Activated CD8-positive, alpha-beta memory T cell treated with anti-CD3 and anti-CD28 coated beads, Interleukin-2, amount 50 U/mL, for 4 hours (primary cell): ENCODE results near the gene CCDC134.
A peak's percentile ranks its signal among the peaks of the same experiment; 100 is the strongest.
"Not testable (repeated sequence)": the region's sequence is repeated elsewhere in the genome, so short reads cannot be mapped to it uniquely, and the experiment has no call there.

ENCODE experiments used
- DNase-seq: peaks from one replicate; pipeline ENCODE4 v3.0.0-alpha.2; 2020

Gene CCDC134

DNA sequence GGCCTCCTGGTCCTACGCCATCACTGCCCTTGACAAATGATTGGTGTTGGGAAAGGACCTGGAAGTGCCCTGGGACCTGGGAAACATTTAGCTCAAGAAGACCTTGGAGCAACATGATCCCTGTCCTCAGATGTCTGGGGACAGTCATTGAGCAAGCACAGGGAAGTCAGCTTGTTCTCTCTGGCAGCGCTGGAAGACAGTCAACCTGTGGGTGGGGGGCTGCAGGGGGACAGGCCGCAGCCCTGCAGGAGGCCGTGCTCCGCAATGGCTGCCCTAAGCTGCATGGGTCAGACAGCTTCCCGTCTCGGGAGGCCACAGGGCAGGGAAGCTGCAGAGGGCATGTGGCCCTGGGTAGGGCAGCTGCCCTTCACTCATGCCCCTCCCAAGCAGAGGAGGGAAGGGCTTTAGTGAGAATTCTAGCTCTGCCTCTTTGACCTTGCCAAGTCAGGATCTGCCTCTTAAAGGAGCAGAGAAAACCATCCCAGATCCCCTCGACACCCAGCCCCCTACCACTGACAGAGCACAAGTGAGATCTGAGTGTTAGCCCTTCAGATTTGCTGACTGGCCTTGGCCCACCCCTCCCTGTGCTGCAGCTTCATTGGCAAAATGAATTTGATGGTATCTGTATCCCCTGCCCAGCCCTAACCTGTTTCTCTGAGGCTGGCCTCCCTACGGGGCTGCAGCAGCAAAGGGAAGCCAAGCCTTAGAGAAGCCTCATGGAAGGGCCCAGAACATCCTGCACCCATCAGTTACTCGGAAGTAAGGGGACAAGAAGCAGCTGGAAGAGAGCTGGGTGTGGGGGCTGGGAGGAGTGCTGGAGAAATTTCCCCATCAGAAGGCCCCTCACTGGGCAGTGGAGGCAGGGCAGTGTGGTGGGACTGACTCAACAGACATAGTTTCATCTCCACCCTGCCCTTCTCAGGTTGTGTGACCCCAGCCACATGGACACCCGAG lies 26.2 kb downstream of the CCDC134 start:
- DNase-seq, result no peak

DNA sequence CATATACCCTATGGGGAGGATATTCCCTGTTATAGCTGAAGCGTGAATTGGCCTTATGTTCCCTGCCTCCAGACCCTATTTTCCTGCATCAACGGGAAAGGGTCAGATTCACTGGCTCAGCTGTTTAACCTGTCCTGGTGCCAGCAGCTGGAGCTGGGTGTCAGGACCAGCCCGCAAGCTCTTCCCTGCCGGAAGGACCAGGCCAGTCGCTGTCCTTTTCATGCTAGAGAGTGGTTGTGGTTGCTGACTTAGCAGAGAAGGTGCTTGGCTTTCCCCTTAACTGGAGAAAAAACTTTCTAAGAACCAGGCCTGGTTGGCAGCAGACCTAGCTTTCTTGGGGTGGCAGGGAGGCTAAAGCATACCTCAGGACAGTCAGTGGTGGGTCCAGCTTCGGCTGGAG lies 27.2 kb downstream of the CCDC134 start:
- no peak for DNase-seq

DNA sequence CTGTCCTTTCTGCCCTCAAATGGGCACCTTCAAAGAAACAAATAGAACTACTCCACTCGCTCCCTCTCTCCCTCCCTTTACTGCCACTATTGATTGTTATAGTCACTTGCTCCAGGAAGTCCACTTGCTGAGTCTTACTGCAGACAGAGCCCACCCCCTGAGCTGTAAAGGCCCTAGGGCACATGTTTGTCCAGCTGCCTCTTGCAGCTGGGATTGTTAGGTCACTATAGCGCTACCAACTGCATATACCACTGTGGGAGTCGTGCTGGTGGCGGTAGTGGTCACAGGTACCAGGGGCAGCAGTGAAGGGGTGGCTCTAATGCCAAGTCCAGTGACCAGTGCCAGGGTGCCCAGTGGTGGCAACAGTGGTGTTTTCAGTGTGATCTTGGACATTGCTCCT lies 28.0 kb downstream of the CCDC134 start:
- DNase-seq, result no peak

DNA sequence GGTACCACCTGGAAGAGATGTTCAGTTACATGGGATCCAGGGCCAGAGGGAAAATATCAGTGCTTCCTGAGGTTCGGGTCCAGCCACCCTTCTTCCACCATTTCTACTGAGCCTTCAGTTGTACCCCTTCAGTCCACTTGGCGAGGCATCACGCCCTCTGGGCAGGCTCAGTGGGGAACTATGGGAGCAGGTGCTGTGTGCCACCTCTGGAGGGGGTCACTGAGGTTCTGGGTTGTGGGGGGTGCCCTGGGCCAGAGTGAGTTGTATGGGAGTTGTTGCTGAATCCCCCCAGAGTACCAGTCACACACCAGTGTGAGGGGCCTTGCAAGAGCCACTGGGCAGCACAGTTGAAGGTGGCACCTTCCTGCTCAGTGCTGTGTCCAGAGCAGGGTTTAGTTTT lies 29.7 kb downstream of the CCDC134 start:
- DNase-seq, result no peak

DNA sequence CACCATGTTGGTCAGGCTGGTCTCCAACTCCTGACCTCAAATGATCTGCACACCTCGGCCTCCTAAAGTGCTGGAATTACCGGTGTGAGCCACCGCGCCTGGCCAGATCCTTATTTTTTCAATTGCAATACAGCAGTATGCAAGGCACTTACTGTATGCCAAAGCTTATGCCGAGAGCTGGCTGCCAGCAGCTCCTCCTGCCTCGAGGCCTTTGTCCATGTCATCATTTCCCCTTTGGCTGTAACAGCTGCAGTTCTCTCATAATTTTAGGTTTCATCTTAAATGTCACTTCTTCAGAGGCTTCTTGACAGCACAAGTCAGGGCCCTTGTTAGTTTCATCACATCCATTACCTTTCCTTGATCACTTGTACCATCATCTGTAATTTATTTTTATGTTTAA lies 30.9 kb downstream of the CCDC134 start:
- no peak for DNase-seq

DNA sequence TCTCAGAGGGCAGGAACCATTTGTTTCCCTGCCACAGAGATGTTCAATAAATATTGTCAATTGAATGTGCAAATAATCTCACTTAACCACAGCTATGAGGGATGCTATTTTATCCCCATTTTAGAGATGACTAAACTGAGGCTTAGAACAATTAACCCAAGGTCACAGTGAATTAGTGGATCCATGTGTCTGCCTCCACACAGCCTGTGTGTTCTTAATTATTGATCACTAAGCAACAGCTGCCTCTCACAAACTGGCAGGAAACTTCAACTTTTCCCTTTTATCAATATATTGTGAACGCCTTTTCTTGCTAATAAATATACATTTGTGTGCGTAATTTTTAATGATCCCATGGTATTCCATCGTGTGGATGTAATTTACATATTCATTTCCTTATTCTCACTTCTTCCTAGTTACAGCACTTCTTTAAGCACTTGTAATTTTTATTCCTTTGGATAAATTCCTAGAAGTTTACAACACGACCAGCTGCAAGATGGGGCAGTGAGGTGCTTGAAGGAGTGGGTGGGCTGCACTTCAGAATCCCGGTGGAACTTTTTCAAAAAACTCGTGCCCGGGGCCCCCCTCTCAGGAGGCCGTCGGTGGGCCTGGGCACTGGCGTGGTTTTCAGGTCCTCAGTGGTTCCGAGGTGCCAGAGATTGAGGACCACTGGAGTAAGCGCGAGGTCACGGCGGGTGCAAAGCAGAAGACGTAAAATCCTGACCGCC lies 31.5 kb downstream of the CCDC134 start:
- DNase-seq, result no peak

DNA sequence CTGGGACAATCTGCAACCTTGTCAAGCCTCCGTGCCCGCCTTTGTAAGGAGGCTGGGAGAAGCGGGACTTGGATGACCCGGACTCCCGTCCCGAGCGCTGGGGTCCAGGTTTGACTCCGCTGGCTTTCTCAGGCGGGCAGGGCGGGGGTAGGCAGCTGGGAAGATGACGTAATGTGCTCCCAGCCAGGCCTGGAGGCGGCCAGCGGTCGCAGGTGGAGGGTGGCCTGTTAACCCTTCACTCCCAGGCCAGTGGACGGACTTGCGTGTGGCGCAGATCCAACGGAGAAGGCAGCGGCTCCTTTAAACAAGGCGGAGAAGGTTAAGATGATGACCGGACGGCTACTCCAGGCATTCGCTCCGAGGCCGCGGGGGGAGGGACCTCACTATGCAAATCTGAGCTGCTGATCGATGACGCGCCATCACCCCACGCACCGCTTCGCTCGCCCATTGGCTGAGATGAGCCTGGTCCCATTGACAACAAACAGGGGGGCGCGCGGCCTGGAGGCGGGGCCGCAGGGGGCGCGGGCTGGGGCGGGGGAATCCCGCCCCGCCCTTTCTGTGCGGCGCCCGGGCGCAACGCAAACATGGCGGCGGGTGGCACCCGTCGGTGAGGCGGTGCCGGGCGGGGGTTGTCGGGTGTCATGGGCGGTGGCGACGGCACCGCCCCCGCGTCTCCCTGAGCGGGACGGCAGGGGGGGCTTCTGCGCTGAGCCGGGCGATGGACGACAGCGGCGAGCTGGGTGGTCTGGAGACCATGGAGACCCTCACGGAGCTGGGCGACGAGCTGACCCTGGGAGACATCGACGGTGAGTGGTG lies 32.3 kb downstream of the CCDC134 start, which contains the start of gene SREBF2:
TSS of gene SREBF2 (plus strand) at position 553 of the 816 bp plus-strand sequence. CDS start at position 719, 166 bp downstream.
- peak; percentile 99 for DNase-seq

DNA sequence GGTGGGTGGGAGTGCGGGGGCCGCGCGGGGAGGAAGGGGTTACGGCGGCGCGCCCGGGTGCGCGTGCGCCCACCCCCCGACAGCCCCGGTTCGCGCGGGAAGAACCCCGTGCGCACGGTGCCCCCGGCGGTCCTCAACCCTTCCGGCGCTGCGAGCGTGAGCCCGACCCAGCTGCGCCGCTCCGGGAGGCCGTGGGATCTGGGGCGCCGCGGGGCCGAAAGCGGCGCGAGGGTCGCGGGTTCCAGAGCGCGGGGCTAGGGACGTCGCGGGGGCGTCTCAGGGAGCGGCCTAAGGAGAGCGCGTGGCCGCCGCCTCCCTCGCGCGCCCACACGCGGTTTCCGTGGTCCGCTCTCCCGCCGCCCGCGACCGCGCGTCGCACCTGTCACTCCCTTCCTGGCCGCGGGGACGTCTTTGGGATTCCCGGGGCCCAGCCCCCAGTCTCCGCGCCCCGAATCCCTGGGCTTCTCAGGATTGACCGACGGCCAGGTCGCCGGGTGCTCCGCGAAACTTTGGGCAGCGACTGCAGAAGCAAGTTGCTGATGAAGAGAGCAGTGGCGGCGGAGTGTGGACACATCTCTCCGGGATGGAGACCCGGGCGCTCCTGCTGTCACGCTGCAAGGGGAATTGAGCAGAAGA lies 33.0 kb downstream of the CCDC134 start:
- DNase-seq, result peak; percentile 44

DNA sequence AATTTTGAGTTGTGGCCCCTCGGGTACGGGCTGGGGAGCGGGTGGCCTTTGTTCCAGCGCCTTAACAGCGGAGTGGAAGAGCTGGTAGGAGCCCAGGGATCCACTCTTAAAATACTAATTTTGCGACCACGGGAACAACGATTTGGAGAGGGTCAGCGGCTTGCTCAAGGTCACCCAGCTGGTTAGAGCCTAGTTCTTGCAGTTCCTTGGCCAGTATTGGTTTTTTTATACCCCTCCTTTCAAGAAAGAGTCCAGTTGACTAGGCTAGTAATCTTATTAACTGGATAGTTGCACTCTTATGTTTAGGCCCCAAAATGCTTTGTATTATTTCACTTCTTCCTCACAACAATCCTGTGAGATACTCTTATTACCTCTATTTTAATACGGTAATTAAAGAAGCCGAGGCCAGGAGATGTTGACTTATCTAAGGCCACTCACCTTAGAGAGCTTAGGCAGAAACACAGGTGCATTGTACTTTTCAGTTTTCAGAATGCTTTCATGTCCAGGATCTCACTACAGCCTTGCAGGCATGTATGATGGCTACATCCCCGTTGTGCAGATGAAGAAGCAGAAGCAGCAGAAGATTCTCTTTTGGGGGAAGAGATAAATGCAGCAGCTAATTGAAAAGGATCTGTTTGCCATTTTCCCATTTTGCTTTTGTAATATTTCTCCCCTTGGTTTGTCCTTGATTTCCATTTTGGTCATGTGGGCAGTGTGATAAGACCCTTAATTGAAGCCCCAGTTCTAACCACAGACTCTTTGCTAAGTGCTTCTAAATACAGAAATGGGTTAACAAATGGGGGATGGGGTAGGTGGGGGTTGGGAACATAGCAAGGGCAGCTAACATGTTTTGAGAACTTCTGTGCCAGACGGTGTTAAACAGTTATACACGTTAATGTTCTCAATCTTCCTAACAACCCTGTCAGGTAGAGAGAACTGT lies 33.8 kb downstream of the CCDC134 start:
- DNase-seq, result no peak

DNA sequence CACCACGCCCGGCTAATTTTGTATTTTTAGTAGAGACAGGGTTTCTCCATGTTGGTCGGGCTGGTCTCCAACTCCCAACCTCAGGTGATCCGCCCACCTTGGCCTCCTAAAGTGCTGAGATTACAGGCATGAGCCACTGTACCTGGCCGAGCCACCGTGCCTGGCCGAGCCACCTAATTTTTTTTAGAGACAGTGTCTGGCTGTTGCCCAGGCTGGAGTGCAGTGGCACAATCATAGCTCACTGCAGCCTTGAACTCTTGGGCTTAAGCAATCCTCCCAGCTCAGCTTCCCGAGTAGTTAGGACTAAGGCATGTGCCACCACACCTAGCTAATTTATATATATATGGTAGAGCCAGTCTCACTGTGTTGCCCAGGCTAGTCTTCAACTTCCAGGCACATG lies 35.0 kb downstream of the CCDC134 start:
- DNase-seq, result not testable (repeated sequence)

DNA sequence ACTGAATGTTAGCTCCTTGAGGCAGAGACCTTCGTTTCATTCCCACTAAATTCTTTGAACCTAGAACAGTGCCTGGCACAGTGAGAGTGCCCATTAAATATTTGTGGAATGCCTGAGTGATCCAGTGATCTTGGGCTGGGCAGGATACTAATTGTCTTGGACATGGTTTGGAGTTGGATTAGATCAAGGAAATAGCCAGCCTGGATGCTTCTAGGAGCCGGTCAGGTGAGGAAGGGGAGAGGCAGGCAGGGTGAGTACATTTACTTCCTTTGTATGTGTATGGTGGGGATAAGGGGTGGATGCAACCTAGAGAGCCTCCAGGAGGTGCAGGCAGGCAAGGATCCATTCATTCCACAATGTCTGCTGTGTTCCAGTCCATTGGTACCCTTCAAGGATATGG lies 36.1 kb downstream of the CCDC134 start:
- no peak for DNase-seq

DNA sequence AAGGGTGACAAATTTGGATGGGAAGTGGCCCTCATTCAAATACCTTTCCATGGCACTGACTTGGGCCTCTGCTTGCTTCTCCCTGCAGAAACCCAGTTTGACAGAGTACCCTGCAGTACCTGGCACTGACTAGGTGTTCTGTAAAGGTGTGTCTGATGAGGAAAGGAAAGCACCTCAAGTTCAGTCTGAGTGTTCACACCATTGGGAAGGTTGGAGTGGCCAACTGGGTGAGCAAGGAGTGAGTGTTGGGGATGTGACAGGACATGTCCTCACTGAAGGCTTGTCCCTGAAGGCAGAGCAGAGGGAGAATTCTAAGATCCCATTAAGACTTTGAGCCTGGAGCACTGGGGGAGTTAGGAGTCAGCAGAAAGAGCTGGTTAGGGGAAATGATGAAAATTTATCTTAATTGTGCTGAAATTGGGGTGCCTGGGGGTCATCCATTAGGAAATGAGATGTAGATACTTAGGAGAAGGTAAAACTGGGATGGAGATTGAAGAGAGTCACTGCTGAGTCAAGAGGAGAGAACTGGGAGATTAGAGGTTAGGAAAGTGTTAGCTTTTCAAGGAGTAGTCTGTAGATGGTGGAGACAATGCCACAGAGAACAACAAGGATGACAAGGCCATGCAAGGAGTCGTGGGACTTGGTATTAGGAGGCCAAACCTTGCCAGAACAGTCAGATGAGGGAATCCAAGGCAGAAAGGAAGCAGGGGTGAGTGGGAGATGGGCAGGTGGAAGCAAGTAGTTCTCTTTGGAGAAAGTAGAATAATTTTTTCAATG lies 38.6 kb downstream of the CCDC134 start:
- DNase-seq, result no peak

DNA sequence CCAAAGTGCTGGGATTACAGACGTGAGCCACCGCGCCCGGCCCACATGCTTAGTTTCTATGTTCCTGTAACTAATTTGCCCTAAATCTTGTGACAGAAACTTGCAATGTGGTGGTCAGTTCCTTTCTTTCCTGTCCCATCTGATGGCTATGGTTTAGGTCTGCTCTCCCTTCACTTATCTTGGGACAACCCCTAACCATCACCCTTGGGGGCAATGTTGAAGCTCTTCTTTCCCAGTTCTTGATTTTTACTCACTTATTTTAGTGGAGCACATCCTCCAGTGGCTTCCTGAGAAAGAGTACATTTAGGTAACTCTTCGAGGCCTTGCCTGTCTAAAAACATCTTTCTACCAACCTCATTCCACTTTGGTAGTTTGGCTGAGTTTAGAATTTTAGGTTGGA lies 39.7 kb downstream of the CCDC134 start:
- no peak for DNase-seq

DNA sequence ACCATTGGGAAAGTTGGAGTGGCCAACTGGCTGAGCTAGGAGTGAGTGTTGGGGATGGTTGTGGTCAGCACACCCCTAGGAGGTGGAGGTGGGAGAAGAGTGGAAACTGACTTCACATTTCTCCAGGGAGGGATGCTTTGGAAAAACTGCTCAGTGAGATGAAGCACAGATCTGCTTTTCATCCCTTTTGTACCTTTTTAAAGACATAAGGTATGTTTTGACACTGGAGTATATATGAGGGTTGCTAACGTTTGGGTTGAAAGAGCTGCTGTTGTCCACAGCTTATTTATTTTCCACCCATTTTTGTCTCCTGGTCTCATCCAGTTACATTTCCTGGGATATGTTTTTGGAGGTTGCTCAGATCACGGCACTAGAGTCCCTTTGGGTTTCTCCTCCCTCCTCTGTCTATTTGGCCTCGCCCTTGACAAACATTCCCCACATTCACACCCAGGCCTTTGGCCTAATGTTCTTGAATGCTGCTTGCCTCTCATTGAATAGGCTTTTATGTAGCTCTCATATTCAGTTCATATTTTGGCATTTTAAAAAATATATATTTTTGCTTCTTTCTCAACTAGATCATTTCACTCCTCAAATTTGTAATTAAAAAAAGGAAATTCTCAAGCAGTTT lies 40.7 kb downstream of the CCDC134 start:
- no peak for DNase-seq

DNA sequence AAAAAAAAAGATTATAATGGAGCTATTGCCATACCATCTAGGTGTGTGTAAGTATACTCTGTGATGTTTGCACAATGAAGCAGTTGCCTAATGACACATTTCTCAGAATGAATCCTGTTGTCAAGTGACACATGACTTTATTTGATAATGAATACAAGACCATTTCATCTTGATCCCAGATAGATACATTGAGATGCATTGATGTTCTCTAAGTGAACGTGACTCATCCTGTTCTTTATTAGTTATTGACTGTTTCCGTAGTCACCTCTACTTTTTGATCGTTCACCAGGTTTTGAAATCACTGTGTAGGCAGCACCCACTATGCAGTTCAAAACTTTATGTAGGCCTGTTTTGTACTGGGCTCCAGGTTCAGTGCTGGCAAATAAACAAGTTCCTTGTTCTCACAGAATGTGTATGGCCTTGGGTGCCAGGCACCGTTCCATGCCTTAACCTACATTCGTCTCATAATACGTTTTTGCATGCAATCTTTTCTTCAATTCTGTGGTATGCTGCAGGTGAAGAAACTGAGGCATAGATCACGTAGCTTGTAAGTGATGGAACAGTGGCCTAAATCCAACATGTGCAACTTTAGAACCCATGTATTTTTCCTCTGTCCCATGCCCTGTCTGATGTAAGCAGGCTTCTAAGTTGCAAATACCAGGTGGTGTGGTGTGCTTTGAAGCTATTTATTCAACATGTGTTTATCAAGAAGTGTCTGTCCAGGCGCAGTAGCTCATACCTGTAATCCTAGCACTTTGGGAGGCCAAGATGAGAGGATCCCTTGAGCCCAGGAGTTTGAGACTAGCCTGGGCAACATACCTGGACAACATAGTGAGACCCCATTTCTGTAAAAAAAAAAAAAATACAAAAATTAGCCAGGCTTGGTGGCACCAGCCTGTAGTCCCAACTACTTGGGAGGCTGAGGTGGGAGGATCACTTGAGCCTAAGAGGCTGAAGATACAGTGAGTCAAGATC lies 42.8 kb downstream of the CCDC134 start:
- DNase-seq, result no peak

DNA sequence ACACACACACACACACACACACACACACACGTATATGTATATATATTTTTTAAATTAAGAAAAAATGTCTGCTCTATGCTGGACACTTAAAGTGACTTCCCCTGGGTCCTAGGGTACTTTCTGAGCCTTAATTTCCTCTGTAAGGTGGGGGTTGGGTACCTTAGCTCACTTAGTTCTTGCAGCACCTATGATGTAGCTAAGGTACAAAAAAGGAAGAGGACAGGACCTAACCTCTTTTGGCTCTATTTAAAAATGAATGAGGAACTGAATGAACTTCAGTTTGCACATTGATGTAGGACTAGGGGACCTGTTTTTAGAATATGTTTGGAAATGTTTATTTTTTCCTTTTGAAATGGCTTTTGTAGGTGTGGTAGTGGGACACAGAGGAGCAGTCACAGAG lies 43.6 kb downstream of the CCDC134 start:
- no peak for DNase-seq

DNA sequence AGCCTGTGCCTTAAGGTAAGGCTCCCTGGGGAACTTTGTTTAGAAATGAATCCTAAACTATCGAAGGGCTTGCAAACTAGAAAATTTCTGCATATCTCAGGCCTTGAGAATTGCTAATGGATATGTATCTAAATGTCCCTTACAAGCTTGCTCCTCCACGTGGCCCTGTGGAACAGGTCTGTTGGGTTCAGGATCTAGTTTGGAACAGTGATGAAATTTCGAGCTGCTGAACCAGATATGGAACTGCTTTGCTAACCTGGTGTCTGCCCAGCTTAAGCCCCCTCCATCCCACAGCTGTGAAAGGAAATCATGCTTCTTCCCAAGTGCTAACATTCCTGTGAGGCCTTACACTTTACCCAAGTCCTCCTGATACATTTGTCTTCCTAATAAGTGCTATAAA lies 44.0 kb downstream of the CCDC134 start:
- DNase-seq, result no peak

DNA sequence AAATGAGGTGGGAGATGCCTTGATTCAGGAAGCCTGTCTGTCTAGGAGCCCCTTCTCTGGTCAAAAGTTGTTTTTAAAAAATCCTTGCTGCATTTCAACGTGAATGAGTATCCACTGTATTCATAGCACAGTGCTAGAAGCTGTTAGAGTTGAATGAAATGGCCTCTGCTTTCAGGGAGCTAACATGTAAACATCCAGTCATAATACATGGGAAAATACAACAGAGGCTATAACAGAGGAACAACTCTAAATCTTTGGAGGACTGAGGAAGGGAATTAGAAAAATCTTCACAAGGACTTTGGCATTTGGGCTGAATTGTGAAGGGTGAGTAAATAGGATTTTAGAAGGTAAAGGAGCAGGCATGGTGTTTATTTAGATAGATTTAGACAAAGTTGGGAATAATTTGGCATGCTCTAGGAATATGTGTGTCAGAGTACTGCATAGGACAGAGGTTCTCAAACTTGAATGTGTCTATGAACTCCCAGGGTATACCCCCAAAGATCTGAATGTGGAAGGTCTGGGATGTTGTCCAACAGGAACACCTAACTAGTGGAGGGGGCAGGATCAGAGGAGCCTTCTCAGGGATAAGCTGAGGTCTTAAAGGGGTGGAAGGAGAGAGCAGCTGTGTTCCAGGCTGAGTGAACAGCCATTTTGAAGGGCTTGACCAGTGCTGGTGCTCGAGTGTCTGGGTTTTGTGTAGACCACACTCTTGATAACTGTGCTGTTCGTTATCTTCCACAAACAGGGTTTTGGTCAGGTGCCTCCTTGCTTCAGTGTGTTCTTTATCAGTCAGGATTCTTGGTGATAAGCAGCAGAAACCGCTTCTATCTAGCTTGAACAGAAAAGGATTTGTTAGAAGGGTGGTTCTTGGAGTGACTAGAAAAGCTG lies 45.1 kb downstream of the CCDC134 start:
- DNase-seq, result no peak
